Breast epithelium (tissue), 4 donors: ENCODE data around the gene KNSTRN. TPM values are rescaled to one million over a fixed set of nuclear protein-coding genes. Genes with fewer than 3 reads are reported as not detected.

ENCODE experiments used
- DNase-seq, 2 donors: peaks; one replicate each; pipeline ENCODE4 v3.0.0-alpha.2; 2019; ENCODE audit warnings: low spot score in 2 of 2
- H3K27ac ChIP-seq, 2 donors: fragments of 200-600 bp; sonication (generic) in 1 of 2; one replicate each; pipeline ENCODE4 v1.5.1; 2016 to 2019; ENCODE audit warnings: mild to moderate bottlenecking in 1 of 2
- H3K27me3 ChIP-seq, 2 donors: fragments of 200-600 bp; sonication (generic) in 1 of 2; one replicate each; pipeline versions ENCODE4 v1.5.1 to v1.6.0; 2017 to 2019; ENCODE audit warnings: control low read depth in 1 of 2, mild to moderate bottlenecking in 1 of 2
- H3K36me3 ChIP-seq: fragments of 200-600 bp; one replicate; pipeline ENCODE4 v1.5.1; 2019
- H3K4me1 ChIP-seq, 2 donors: fragments of 200-600 bp; sonication (generic); one replicate each; pipeline ENCODE4 v1.5.1; 2016 to 2019; ENCODE audit warnings: control low read depth in 1 of 2
- H3K4me3 ChIP-seq, 3 donors: fragments of 200-600 bp; sonication (generic); 1 replicate in 2 of 3; 2 replicates in 1 of 3; pipeline ENCODE4 v1.5.1; 2016 to 2019; ENCODE audit warnings: mild to moderate bottlenecking in 3 of 3, moderate library complexity in 2 of 3
- H3K9me3 ChIP-seq, 2 donors: fragments of 200-600 bp; sonication (generic) in 1 of 2; one replicate each; pipeline ENCODE4 v1.5.1; 2016 to 2019; ENCODE audit warnings: control low read depth in 1 of 2
- POLR2A ChIP-seq: fragments of 450-650 bp; IDR thresholded peaks from one replicate; pipeline ENCODE4 v1.6.1; 2016; ENCODE audit warnings: antibody characterized with exemption, mild to moderate bottlenecking, moderate library complexity
- POLR2AphosphoS5 ChIP-seq, 3 donors: sonication (generic); formaldehyde crosslinking; IDR thresholded peaks; one replicate each; pipeline ENCODE4 v1.6.1; 2017; ENCODE audit warnings: antibody characterized with exemption in 3 of 3
- intact Hi-C: fragments of 100-400 bp; cut with DNase I; formaldehyde crosslinking; loops from one replicate; pipeline ENCODE4 v1.15.1; 2023; ENCODE audit warnings: low total_unique reads
- total RNA-seq, 3 donors: library from RNA; depleted of rRNA; stranded (reverse); fragments of >200 nt; gene quantifications; one replicate each; pipeline ENCODE4 v1.1.0, GENCODE V29; 2016
- TF ChIP-seq, protein P1 (sequence below), 3 donors: fragments of 450-650 bp; IDR thresholded peaks; one replicate each; pipeline ENCODE4 v1.5.1; 2016 to 2017; ENCODE audit warnings: antibody characterized with exemption in 3 of 3, mild to moderate bottlenecking in 3 of 3, moderate library complexity in 3 of 3

KNSTRN gene
- total RNA-seq, 3 donors from 2014 or later = 9.1 to 19.8 (median 12.1) TPM

DNA sequence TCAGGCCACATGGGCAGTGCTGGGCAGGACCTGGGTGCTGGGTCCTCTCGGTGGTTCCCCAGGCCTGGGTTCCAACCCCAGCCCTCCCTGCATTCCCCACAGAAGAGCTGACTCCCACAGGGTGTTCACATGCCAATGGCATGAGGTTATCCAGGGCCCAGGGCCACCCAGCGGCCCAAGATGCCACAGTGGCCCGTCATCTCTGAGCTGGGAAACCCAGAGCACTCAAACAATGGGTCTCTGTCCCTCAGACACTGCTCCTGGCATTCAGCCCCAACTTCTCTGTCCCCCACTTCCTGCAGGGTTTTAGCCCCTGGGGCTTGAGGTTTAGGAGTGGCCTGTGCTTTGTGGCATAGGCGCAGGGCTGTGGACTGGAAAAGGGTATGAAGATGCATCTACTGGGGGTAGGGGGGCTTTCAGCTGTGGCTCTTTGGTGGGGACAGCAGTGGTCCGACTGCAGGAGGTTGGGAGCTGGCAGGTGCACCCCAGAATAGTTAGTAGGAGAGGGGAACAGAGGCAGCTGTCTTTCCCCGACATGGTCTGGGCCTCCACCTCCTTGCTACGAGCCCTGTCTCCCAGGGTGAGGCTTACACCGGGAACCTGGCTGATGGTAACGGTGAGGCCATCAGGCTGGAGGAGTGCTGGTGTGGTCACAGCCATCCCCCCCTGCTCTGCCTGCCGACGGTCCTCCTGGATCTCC is 43.5 kb upstream of the KNSTRN start:
- Histone ChIP-seq H3K36me3 (no peaks in the 10 kb centered on the region), H3K27ac (peak overlapping the region; percentile 96 to 97), H3K4me1 (peaks cover 42 to 58% of the 10 kb centered on the region in 2 donors), H3K4me3 (peak overlapping the region in 2 of 3 donors; percentile 44 to 67), H3K27me3 (no peaks in the 10 kb centered on the region), H3K9me3 (no peaks in the 10 kb centered on the region)
- intact Hi-C loops = no loop called here
- TF ChIP-seq POLR2AphosphoS5 (IDR thresholded peaks at IDR 0.05) (peak in 1 of 3 donors; percentile 59), POLR2A (no peak)
- TF ChIP-seq, protein P1, sequence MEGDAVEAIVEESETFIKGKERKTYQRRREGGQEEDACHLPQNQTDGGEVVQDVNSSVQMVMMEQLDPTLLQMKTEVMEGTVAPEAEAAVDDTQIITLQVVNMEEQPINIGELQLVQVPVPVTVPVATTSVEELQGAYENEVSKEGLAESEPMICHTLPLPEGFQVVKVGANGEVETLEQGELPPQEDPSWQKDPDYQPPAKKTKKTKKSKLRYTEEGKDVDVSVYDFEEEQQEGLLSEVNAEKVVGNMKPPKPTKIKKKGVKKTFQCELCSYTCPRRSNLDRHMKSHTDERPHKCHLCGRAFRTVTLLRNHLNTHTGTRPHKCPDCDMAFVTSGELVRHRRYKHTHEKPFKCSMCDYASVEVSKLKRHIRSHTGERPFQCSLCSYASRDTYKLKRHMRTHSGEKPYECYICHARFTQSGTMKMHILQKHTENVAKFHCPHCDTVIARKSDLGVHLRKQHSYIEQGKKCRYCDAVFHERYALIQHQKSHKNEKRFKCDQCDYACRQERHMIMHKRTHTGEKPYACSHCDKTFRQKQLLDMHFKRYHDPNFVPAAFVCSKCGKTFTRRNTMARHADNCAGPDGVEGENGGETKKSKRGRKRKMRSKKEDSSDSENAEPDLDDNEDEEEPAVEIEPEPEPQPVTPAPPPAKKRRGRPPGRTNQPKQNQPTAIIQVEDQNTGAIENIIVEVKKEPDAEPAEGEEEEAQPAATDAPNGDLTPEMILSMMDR (IDR thresholded peaks at IDR 0.05) = no peak
- DNase-seq = peak in 1 of 2 donors; percentile 94

DNA sequence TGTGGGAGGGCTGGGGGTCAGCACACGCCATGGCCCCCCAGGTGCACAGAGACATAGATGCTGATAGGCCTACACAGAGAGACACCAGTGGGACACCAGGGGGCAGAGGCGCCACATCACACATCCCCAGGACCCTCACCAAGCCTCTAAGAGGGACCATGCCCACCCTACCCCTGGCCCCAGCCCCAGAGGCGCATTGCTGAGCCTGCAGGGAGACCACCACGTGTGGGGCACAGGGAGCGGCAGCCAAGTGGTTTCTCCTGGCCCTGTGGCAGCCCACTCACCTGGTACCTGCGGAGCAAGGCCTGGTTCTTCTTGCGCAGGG is 42.9 kb upstream of the KNSTRN start:
- peaks cover 38 to 54% of the 10 kb centered on the region in 2 donors for H3K4me1 ChIP-seq
- peak overlapping the region; percentile 96 to 97 for H3K27ac ChIP-seq
- intact Hi-C loops = no loop called here
- H3K9me3 ChIP-seq = no peaks in the 10 kb centered on the region
- H3K36me3 ChIP-seq = no peaks in the 10 kb centered on the region
- H3K27me3 ChIP-seq = no peaks in the 10 kb centered on the region
- no peak for DNase-seq
- H3K4me3 ChIP-seq = peak overlapping the region; percentile 36 to 67 (median 44)
- TF ChIP-seq POLR2AphosphoS5 (IDR thresholded peaks at IDR 0.05) = no peak
- TF ChIP-seq POLR2A = no peak
- TF ChIP-seq, protein P1 (IDR thresholded peaks at IDR 0.05) = no peak

DNA sequence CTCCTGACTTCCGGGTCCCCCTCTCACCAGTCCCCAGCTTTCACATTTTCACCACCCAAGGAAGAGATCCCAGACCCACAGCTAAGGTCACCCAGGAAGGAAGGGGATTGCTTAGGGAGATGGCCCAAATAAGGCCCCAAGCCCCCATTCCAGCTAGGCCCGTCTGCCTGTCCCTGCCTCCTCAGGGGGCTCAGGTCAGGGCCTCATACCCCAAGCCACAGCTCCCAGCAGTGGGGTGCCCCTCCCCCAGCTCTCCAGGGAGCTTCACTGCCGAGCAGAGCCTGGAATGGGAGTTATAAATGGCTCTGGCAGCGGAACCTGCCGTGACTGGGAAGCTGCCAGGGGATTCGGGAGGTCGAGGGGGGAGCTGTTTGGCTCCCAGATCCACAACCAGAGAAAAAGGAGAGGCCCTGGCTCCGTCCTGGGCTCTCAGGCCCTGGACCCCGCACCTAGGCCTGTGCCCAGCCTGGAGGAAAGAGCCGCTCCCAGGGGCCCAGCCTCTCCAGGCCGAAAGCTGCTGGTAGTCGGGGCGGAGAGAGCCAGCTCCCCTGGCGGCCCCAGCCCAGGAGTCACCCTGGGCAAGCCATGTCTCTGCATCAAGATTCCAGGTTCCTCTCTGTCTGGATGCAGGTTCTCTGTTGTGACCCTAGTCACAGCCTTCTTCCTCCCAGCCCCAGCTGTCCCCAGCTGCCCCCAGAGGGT is 42.3 kb upstream of the KNSTRN start:
- no peak for TF ChIP-seq POLR2A
- TF ChIP-seq POLR2AphosphoS5 (IDR thresholded peaks at IDR 0.05) = peak in 2 of 3 donors; percentile 37 to 56
- TF ChIP-seq, protein P1 (IDR thresholded peaks at IDR 0.05) = no peak
- peak overlapping the region; percentile 96 to 97 for H3K27ac ChIP-seq
- H3K9me3 ChIP-seq = no peaks in the 10 kb centered on the region
- intact Hi-C loops = no loop called here
- H3K36me3 ChIP-seq = no peaks in the 10 kb centered on the region
- no peak for DNase-seq
- H3K4me3 ChIP-seq = peak overlapping the region; percentile 36 to 67 (median 44)
- H3K4me1 ChIP-seq = peaks cover 32 to 59% of the 10 kb centered on the region in 2 donors
- H3K27me3 ChIP-seq = no peaks in the 10 kb centered on the region

DNA sequence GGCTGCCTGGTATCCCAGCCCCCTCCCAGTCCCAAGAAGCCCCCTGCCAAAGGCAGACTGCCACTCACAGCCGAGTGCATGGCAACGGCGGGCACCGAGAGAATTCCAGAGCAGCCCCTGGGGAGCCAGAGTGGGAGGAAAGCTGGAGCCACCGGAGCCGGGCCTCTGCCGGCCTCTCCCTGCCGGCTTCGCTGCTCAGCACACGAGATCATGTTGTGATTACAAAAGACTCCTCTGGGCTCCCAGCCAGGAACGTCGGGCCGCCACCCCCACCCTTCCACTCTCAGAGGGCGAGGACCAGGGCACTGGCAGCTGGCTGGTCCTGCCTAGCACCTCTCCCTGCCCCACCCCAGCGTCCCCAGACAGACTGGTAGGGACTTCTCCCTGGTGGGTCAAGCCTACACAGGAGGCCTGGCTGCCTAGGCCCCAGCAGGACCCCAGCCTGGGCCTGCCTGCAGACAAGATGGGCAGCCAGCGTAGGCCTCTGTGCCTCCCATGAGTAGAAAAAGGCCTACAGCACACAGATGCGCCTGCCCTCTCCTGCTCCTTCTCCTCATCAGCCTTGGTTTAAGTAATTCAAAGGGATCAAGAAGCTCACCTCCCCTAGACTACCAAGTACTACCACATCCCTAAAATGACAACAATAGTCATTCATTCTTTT is 41.7 kb upstream of the KNSTRN start, which contains the start of gene CCDC9B:
CCDC9B (minus strand) TSS at position 200 of the 661 bp plus-strand sequence; CDS start at position 80, 120 bp downstream.
- intact Hi-C loops = no loop called here
- TF ChIP-seq POLR2AphosphoS5 (IDR thresholded peaks at IDR 0.05) (peak in 2 of 3 donors; percentile 46 to 77), POLR2A (no peak)

DNA sequence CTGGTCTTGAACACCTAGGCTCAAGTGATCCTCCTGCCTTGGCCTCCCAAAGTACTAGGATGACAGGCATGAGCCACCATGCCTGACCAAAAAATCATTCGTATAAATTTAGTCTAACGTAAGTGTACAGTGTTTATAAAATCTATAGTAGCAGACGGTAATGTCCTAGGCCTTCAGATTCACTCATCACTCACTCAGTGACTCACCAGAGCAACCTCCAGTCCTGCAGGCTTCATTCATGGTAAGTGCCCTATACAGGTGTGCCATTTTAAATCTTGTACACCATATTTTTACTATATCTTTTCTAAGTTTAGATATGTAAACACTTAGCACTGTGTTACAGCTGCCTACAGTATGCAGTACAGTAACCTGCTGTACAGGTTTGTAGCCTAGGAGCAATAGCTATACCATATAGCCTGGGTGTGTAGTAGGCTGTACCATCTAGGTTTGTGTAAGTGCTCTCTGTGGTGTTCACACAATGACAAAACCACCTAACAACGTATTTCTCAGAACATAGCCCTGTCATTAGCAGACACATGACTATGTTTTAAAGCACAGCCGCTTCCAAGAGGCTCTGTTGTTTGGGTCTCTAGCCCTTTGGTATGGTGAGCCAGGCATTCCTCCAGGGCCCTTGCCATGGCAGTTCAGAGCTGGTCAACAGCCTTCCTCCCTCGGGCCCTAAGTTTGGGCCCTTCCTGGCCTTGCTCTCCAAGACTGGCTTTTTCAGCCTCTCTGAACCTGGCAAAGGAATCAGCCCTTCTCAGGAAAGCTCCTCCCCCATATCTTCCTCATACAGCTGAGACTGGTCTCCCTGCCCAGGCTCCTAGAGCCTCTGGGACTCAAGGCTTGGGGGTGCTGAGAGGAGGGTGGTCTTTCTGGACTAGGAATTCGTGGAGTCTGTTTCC is 39.9 kb upstream of the KNSTRN start:
- TF ChIP-seq POLR2AphosphoS5 (IDR thresholded peaks at IDR 0.05) (no peak), POLR2A (no peak)
- TF ChIP-seq, protein P1 (IDR thresholded peaks at IDR 0.05) = no peak
- Histone ChIP-seq H3K4me3 (no peak overlapping the region), H3K4me1 (peaks cover 18 to 39% of the 10 kb centered on the region in 2 donors), H3K27me3 (no peaks in the 10 kb centered on the region), H3K9me3 (no peaks in the 10 kb centered on the region), H3K36me3 (no peaks in the 10 kb centered on the region), H3K27ac (peak overlapping the region; percentile 37 to 77)
- intact Hi-C loops = no loop called here
- no peak for DNase-seq

More for the DNA sequence above, 41.7 kb upstream of the KNSTRN start, which contains the start of gene CCDC9B:
- H3K4me3 ChIP-seq = peak within 1 kb of the TSS; percentile 36 to 67 (median 44)
- no peaks in the 10 kb centered on the region for H3K9me3 ChIP-seq
- H3K27me3 ChIP-seq = no peaks in the 10 kb centered on the region
- peak; percentile 89 to 96 for DNase-seq
- H3K4me1 ChIP-seq = peaks cover 27 to 53% of the 10 kb centered on the region in 2 donors
- peak within 1 kb of the TSS; percentile 96 to 97 for H3K27ac ChIP-seq
- no peaks in the 10 kb centered on the region for H3K36me3 ChIP-seq
